Body of pancreas (tissue), 4 donors: ENCODE measurements around the gene CIAPIN1. TPM values are rescaled to one million over a fixed set of nuclear protein-coding genes. Genes with fewer than 3 reads are reported as not detected.
"Not testable (repeated sequence)": the region's sequence is repeated elsewhere in the genome, so short reads cannot be mapped to it uniquely, and the experiment has no call there.

Source experiments
- ATAC-seq: fragments of 150-250 bp; one replicate; pipeline ENCODE4 v1.9.1; 2016
- DNase-seq, 4 donors: peaks; one replicate each; pipeline ENCODE4 v3.0.0-alpha.2; 2019
- H3K27ac ChIP-seq, 4 donors: fragments of 200-600 bp; sonication (generic); 1 replicate in 3 of 4; 2 replicates in 1 of 4; pipeline versions ENCODE4 v1.5.1 to v1.6.1; 2016 to 2019; ENCODE audit warnings: mild to moderate bottlenecking in 1 of 4, mixed read lengths in 1 of 4, moderate library complexity in 1 of 4
- H3K27me3 ChIP-seq, 2 donors: fragments of 200-600 bp; sonication (generic); one replicate each; pipeline ENCODE4 v1.6.0; 2016; ENCODE audit warnings: mild to moderate bottlenecking in 1 of 2
- H3K36me3 ChIP-seq, 2 donors: fragments of 200-600 bp; sonication (generic); replicated peaks in 1 of 2; 2 replicates each; pipeline ENCODE4 v1.5.1; 2016; ENCODE audit warnings: low read depth in 2 of 2; ENCODE audit not compliant: insufficient read depth in 1 of 2
- H3K4me1 ChIP-seq: fragments of 200-600 bp; sonication (generic); one replicate; pipeline ENCODE4 v1.6.0; 2016
- H3K4me3 ChIP-seq, 2 donors: fragments of 200-600 bp; sonication (generic); 1 replicate in 1 of 2; 2 replicates in 1 of 2; pipeline ENCODE4 v1.5.1; 2016 to 2019
- H3K9me3 ChIP-seq, 3 donors: fragments of 200-600 bp; sonication (generic); 1 replicate in 2 of 3; 2 replicates in 1 of 3; pipeline ENCODE4 v1.5.1; 2016
- CTCF ChIP-seq, 7 experiments: fragments of 450-650 bp in 4 of 7; fragments of 200-600 bp in 3 of 7; sonication (generic) in 3 of 7; IDR thresholded peaks; one replicate each; pipeline ENCODE4 v1.5.1; 2016 to 2019; ENCODE audit warnings: antibody characterized with exemption in 7 of 7
- POLR2A ChIP-seq, 3 donors: fragments of 450-650 bp; IDR thresholded peaks; one replicate each; pipeline ENCODE4 v1.6.1; 2016; ENCODE audit warnings: antibody characterized with exemption in 3 of 3, mild to moderate bottlenecking in 2 of 3
- WGBS, 2 donors: methylation state at CpG; one replicate each; pipeline ENCODE4 v1.1.5; 2017; 5-methylcytosine and 5-hydroxymethylcytosine counted together
- intact Hi-C: fragments of 100-400 bp; cut with DNase I; formaldehyde crosslinking; loops from one replicate; pipeline ENCODE4 v1.15.1; 2023
- total RNA-seq, 2 donors: library from RNA; depleted of rRNA; stranded (reverse); fragments of >200 nt; gene quantifications; one replicate each; pipeline ENCODE4 v1.1.0, GENCODE V29; 2016

The CIAPIN1 gene
- total RNA-seq, 2 donors from 2014 or later = 13.5 to 19.4 TPM

- DNase-seq (no peak), ATAC-seq (no peak)
- Histone ChIP-seq H3K9me3 (no peaks in the 10 kb centered on the region), H3K4me3 (no peak within 1 kb of the TSS), H3K27ac (no peak within 1 kb of the TSS), H3K4me1 (no peaks in the 10 kb centered on the region), H3K27me3 (no peaks in the 10 kb centered on the region), H3K36me3 (no peaks in the 10 kb centered on the region)
- intact Hi-C loops = no loop called here
- WGBS, 2 donors = 63 to 70% methylated on average over 14 to 17 of the region's 17 CpGs
- TF ChIP-seq CTCF (IDR thresholded peaks at IDR 0.05) (no peak), POLR2A (IDR thresholded peaks at IDR 0.05) (no peak)
Measured at GRCh38 chr16:57403965-57404817, 43.0 kb downstream of the CIAPIN1 start, which contains the start of gene CCL17. TSS of gene CCL17 (plus strand) at chr16:57404767. CDS start at chr16:57413933, 9,166 bp downstream.

GRCh38 chr16:57401943-57402640, 45.1 kb downstream of the CIAPIN1 start:
- DNase-seq (no peak), ATAC-seq (no peak)
- Histone ChIP-seq H3K9me3 (no peaks in the 10 kb centered on the region), H3K4me1 (no peaks in the 10 kb centered on the region), H3K36me3 (no peaks in the 10 kb centered on the region), H3K27ac (no peak overlapping the region), H3K4me3 (no peak overlapping the region), H3K27me3 (no peaks in the 10 kb centered on the region)
- TF ChIP-seq CTCF (IDR thresholded peaks at IDR 0.05) (no peak), POLR2A (IDR thresholded peaks at IDR 0.05) (no peak)
- 41 to 58% methylated on average over 5 to 7 of the region's 7 CpGs for WGBS, 2 donors
- intact Hi-C loops = no loop called here

- H3K9me3 ChIP-seq, ATAC-seq, H3K27ac ChIP-seq, H3K4me1 ChIP-seq, H3K36me3 ChIP-seq, H3K27me3 ChIP-seq, intact Hi-C loops, H3K4me3 ChIP-seq, DNase-seq: not testable (repeated sequence)
- WGBS, 2 donors = 85 to 89% methylated on average over 4 of the region's 4 CpGs
Measured at GRCh38 chr16:57397493-57397892, 49.7 kb downstream of the CIAPIN1 start.

GRCh38 chr16:57396786-57397185, 50.4 kb downstream of the CIAPIN1 start:
- 87 to 89% methylated on average over 4 of the region's 4 CpGs for WGBS, 2 donors
- no peak for ATAC-seq
- H3K27ac ChIP-seq = no peak overlapping the region
- intact Hi-C loops = no loop called here
- peaks cover 6% of the 10 kb centered on the region for H3K4me1 ChIP-seq
- no peak overlapping the region for H3K4me3 ChIP-seq
- no peaks in the 10 kb centered on the region for H3K27me3 ChIP-seq
- no peaks in the 10 kb centered on the region for H3K9me3 ChIP-seq
- no peak for TF ChIP-seq POLR2A (IDR thresholded peaks at IDR 0.05)
- no peak for TF ChIP-seq CTCF (IDR thresholded peaks at IDR 0.05)
- no peak for DNase-seq
- H3K36me3 ChIP-seq = no peaks in the 10 kb centered on the region

GRCh38 chr16:57395026-57395425, 52.2 kb downstream of the CIAPIN1 start:
- WGBS, 2 donors = 77 to 80% methylated on average over 5 of the region's 5 CpGs
- Histone ChIP-seq H3K4me3 (no peak overlapping the region), H3K4me1 (peaks cover 6% of the 10 kb centered on the region), H3K36me3 (no peaks in the 10 kb centered on the region), H3K27ac (no peak overlapping the region), H3K27me3 (no peaks in the 10 kb centered on the region), H3K9me3 (no peaks in the 10 kb centered on the region)
- TF ChIP-seq POLR2A (IDR thresholded peaks at IDR 0.05) (no peak), CTCF (IDR thresholded peaks at IDR 0.05) (no peak)
- no peak for ATAC-seq
- intact Hi-C loops = no loop called here
- no peak for DNase-seq
